Measurements from ENCODE around the gene ZFP36L2.

The ZFP36L2 gene

DNA sequence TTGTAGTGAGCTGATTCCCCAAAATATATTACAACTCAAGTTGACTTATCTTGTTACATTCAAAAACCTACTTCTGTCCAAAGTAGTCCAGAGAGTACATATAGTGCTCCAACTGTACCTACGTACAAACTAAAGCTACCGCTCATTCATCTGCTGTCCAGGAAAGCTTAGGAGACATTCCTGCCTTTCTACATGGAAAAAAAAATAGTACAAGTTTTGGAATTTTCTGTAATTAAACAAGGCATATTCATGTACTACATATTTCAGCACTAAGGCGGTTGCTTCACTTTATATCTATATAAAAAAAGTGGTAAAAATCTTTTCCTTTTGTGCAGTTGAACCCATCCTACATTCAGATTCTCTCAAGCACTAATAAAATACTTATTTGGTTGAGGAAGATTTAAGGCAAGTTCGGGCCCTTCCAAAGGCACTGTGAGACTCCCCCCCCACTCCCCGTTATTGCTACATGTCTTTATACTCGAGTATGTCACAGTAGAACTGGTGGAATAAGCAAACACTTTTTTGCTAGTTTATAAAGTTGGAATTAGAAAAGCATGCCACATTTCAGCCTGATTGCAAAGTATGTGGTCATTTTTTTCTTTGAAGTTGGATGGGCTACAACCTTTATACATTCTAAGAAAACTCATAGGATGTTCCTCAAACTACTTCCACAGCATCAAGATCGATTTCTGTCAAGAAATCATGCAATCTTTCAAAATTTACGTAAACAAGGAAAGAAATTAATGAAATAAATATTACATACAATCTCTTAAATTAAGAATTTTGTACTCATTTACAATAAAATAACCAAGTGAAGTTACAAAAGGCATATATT lies 3.7 kb downstream of the ZFP36L2 start:
- DNase-seq: peak; percentile 67

DNA sequence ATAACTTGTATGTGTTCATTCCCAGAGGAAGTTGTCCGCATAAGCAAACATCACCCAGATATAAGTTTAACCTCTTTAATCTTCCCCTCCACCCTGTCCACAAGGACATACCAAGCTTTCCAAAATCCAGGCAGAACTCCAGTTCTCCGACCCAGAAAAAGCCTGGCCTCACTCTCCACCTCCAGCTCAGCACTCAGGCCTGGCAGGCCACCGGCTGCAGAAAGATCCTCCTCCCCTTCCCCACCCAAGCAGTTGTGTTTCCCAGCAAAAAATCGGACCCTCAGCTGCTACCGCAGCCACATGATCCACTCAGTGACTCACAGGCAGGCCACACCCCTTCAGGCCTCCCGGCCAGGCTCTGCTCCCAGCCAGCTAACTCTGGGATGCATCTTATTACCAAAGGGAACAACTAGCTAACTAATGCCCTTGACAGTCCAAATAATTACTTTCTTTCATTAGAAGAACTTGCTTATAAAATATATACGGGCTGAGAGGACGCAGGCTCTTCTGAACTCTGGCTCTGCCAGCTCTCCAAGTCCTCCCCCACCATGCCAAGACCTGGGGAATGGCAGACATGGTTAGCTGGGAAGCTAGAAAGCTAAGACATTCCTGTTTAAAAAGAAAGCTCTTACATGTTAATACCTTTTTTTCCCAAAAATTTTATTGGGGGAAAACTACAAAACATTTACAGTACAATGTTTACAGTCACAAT lies 4.5 kb downstream of the ZFP36L2 start:
- DNase-seq: peak; percentile 94

DNA sequence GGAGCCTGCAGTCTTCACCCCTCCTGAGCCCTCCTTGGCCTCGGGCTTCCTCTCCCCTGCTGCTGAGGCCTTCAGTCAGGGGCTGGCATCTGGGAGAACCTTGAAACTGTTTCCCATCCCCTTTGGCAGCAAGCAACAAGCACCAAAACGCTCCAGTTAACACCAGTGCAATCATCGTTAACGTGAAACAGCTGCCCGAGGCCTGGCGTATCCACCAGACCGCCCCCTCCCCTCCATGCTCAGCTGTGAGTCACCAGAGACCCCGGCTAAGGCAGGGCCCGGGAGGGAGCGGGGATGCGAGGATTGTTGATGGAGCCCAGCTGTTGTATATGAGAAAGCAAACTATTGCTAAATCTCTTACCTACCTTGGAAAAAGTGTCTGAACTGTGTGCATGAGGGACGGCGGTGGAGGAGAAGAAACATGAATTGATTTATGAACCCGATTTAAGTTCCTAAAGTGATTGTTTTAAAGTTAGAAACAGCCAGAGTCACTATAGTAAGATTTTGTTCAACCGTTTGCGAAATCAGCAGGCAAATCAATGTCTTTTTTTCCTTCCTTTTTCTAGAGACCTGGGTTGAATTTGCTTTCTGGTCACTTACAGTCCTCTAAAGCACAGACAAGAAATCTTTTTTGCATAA lies 5.2 kb downstream of the ZFP36L2 start:
- DNase-seq: peak; percentile 92

GRCh38 chr2:43220760-43221123 lies 5.7 kb downstream of the ZFP36L2 start:
- no peak for DNase-seq

DNA sequence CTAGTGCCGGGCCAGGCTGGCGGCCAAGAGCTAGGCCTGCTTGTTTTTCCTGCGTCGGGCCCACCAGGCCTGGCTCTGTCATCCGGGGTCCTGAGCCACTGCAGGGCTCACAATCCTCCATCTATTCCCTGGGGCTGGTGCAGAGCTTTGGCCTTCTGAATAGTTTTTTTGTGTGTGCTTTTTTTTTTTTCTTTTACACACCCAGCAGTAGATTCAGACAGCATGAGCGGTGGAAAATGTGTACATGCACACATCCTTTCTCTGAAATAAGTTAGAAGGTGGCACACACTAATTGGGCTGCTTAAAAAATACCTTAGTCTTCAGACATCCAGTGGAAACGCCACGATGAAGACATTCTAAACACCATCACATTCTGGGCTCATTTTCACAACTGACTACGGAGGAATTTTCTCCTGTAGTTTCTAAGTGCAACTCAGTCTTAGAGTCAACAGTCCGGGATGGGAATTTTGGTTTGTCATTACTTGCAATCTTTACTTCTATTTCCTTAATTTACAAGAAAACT lies 6.1 kb downstream of the ZFP36L2 start:
- DNase-seq: no peak

DNA sequence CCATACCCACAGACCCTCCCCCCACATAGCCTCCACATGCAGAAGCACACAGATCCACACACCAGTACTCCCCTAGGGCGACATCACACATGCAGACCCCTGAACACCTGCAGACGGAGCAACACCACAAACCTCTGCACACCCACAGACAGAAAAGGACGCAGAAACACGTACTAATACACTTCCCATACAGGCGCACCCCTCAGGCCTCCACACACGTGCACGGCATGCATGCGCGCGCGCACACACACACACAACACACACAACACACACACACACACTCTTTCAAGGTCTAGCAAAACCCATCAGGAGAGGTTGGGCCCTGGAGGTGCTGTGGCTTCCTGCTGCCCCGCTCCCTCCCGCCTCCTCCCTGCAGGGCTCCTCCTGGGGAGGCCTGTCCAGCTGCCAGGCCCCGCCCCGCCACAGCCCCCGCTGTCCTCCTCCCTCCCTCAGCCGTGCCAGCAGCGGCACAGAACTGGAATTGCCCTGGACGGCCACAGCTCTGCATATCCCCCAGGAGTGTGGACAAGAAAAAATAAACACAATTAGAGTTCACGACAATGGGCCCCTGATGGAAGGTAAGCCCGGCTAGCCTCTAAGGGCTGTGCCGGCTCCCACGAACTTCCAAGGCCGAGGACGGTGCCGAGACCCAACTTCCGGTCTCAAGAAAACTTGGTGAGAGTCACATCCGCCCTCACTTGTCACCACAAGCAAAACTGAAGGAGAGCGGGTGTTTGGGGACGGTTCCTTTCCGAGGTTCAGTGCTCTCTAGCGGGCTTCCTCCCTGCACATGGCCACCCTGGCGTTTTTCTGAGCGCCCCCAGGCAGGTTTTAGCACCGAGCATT lies 6.8 kb downstream of the ZFP36L2 start:
- DNase-seq: peak; percentile 97

- DNase-seq: peak; percentile 88
These were observed 7.6 kb downstream of the ZFP36L2 start for GRCh38 chr2:43218702-43219382.

- peak; percentile 90 for DNase-seq
These were observed 8.2 kb downstream of the ZFP36L2 start for GRCh38 chr2:43218155-43218701.

- DNase-seq: peak; percentile 53
These were observed 8.9 kb downstream of the ZFP36L2 start for GRCh38 chr2:43217228-43218154.

DNA sequence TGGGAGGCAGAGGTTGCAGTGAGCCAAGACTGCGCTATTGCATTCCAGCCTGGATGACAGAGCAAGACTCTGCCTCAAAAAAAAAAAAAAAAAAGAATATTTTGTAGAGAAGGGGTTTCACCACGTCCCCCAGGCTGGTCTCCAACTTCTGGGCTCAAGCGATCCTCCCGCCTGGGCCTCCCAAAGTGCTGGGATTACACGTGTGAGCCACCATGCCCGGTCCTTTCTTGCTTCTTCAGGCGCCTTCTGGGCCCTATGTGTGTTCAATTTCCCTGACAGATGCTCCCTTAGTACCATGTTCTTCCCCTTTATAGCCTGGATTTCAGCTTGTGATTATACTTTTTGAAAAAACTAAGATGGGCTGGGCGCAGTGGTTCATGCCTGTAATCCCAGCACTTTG lies 9.8 kb downstream of the ZFP36L2 start:
- no peak for DNase-seq

DNA sequence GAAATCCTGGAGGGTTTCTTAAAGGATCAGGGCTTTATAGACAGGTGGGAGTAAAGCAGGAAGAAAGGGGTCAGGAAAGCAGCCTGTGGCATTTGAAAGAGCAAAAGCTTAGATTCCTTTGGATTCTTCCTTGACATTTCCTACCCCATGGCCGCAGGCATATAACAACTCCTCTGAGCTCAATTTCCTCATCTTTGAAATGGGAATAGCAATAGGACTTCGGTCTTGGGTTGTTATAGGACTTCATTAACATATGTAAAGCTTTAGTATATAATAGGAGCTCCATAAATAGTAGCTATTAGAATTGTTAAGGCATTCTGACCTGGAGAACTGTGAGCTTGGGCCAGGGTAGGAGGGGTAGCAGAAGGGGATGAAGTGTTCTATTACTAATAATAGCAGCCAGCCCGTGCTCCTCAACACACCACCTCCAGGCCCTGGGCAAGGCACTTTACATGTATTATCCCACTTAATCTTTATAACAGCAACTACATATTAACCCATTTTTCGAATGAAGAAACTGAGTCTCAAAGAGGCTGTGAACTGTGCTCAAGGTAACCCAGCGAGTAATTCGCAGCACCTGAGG lies 10.6 kb downstream of the ZFP36L2 start:
- DNase-seq: no peak

GRCh38 chr2:43214253-43214652 lies 12.2 kb downstream of the ZFP36L2 start:
- DNase-seq: no peak

GRCh38 chr2:43212931-43213330 lies 13.5 kb downstream of the ZFP36L2 start:
- DNase-seq: peak; percentile 95

DNA sequence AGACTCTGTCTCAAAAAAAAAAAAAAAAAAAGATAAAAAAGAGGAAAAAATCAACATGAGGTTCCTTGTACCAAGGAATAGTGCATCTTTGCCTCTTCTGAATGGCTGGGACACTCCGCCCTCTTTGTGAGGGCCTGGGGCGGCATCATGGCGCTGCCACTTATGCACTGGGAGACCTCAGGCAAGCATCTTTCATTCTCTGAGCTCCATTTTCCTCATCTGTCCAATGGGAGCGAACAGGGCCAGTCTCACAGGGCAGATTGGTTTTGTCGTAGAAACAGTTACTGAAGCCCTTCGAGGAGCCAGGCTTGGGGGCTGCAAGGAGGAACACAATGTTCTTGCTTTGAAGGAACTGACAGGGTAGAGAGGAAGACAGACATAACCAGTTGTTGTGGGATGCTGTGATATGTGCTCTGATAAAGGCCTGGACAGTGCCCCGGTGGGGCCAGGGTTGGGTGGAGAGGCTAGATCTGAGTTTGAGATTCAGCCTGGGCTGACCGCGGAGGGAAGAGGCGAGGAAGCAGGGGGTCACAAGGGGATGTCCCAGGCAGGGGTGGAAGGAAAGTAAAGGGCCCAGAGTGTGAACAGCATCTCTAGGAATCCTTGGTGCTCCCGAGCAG lies 14.1 kb downstream of the ZFP36L2 start:
- DNase-seq: peak; percentile 92

GRCh38 chr2:43210467-43211303 lies 15.7 kb downstream of the ZFP36L2 start:
- peak; percentile 97 for DNase-seq

DNA sequence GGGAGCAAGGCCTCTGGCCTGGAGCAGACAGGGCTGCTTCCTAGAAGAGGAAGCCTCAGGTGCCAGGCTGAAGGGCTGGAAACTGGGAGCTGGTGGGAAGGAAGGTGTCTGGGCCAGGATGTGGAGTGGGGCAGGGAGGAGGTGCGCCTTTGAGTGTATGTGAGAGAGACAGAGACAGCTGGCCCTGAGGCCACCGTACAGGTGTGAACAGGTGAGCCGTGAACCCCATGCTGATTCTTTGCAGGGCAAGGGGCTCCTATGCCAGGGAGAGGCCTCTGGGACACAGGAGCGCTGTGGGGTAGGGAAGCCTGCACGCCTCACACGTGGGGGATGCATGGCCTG lies 16.3 kb downstream of the ZFP36L2 start:
- no peak for DNase-seq

GRCh38 chr2:43209204-43209717 lies 17.1 kb downstream of the ZFP36L2 start:
- no peak for DNase-seq

- no peak for DNase-seq
These were observed 18.7 kb downstream of the ZFP36L2 start for GRCh38 chr2:43207553-43208300.

All from hematopoietic multipotent progenitor cell treated with erythropoietin and hydrocortisone succinate and interleukin-3 and kit ligand, for 4 days (in vitro differentiated cells).